ENCODE data around the gene RPS16.

Gene RPS16

GRCh38 chr19:39416152-39417120 lies 19.3 kb downstream of the RPS16 start:
- ChIA-PET CTCF (no interaction called here), POLR2A (interaction anchor here (1.3 to 6.8 kb wide), 2 partner anchors 17 to 19 kb away, joined by 3 to 78 read pairs; partner anchors contain the start of gene RPS16)
- DNase-seq (ENCODE audit: extremely low spot score): no peak
- TF ChIP-seq L3MBTL2 (conservative IDR thresholded peaks at IDR 0.05) (no peak), BHLHE40 (IDR thresholded peaks at IDR 0.05; ENCODE audit: borderline replicate concordance) (no peak), FOXA1 (IDR thresholded peaks at IDR 0.05) (no peak), SUZ12 (IDR thresholded peaks at IDR 0.05) (no peak), ZNF384 (IDR thresholded peaks at IDR 0.05) (no peak), HDGF (IDR thresholded peaks at IDR 0.05; ENCODE audit: borderline replicate concordance) (no peak), NFRKB (IDR thresholded peaks at IDR 0.05) (no peak), TARDBP (IDR thresholded peaks at IDR 0.05) (no peak), FOXM1 (IDR thresholded peaks at IDR 0.05; ENCODE audit: borderline replicate concordance) (no peak), LEF1 (IDR thresholded peaks at IDR 0.05; ENCODE audit: borderline replicate concordance) (no peak), PKNOX1 (IDR thresholded peaks at IDR 0.05) (no peak), CTBP1 (IDR thresholded peaks at IDR 0.05; ENCODE audit: borderline replicate concordance) (no peak), SP1 (IDR thresholded peaks at IDR 0.05) (no peak), FOXK2 (IDR thresholded peaks at IDR 0.05) (no peak), ARNT (IDR thresholded peaks at IDR 0.05) (no peak), ELF4 (IDR thresholded peaks at IDR 0.05) (no peak)

GRCh38 chr19:39415111-39416046 lies 20.4 kb downstream of the RPS16 start:
- ChIA-PET CTCF (no interaction called here), POLR2A (interaction anchor here (1.3 to 6.8 kb wide), 4 partner anchors 17 to 29 kb away, joined by 3 to 78 read pairs (median 30); partner anchors contain the start of gene RPS16)
- no peak for DNase-seq (ENCODE audit: extremely low spot score)
- TF ChIP-seq FOXK2 (IDR thresholded peaks at IDR 0.05): no peak
- no peak for TF ChIP-seq ELF4 (IDR thresholded peaks at IDR 0.05)
- no peak for TF ChIP-seq CTBP1 (IDR thresholded peaks at IDR 0.05; ENCODE audit: borderline replicate concordance)
- no peak for TF ChIP-seq LEF1 (IDR thresholded peaks at IDR 0.05; ENCODE audit: borderline replicate concordance)

- no peak for DNase-seq (ENCODE audit: extremely low spot score)
Measured at GRCh38 chr19:39413911-39414608, 21.7 kb downstream of the RPS16 start.

GRCh38 chr19:39413272-39413910 lies 22.4 kb downstream of the RPS16 start:
- no peak for DNase-seq (ENCODE audit: extremely low spot score)
- CTCF ChIA-PET: no interaction called here
- POLR2A ChIA-PET: interaction anchor here (1.0 to 2.3 kb wide), 3 partner anchors 22 to 32 kb away, joined by 5 to 53 read pairs (median 5); partner anchors contain the start of genes MED29, PAF1, RPS16 and SUPT5H
- no peak for TF ChIP-seq FOXM1 (IDR thresholded peaks at IDR 0.05; ENCODE audit: borderline replicate concordance)
- TF ChIP-seq NFRKB (IDR thresholded peaks at IDR 0.05): no peak
- no peak for TF ChIP-seq FOXK2 (IDR thresholded peaks at IDR 0.05)
- TF ChIP-seq BHLHE40 (IDR thresholded peaks at IDR 0.05; ENCODE audit: borderline replicate concordance): no peak
- TF ChIP-seq PKNOX1 (IDR thresholded peaks at IDR 0.05): no peak
- no peak for TF ChIP-seq L3MBTL2 (conservative IDR thresholded peaks at IDR 0.05)
- TF ChIP-seq TARDBP (IDR thresholded peaks at IDR 0.05): no peak
- TF ChIP-seq CTBP1 (IDR thresholded peaks at IDR 0.05; ENCODE audit: borderline replicate concordance): no peak
- TF ChIP-seq ZNF384 (IDR thresholded peaks at IDR 0.05): no peak
- TF ChIP-seq HDGF (IDR thresholded peaks at IDR 0.05; ENCODE audit: borderline replicate concordance): no peak
- TF ChIP-seq ARNT (IDR thresholded peaks at IDR 0.05): no peak
- no peak for TF ChIP-seq FOXA1 (IDR thresholded peaks at IDR 0.05)

More at GRCh38 chr19:39413911-39414608, 21.7 kb downstream of the RPS16 start:
- POLR2A ChIA-PET: interaction anchor here (0.6 to 2.3 kb wide), 6 partner anchors 10 to 31 kb away, joined by 3 to 53 read pairs (median 5); partner anchors contain the start of genes MED29, PAF1, RPS16 and SUPT5H
- no peak for TF ChIP-seq ELF4 (IDR thresholded peaks at IDR 0.05)
- no peak for TF ChIP-seq L3MBTL2 (conservative IDR thresholded peaks at IDR 0.05)
- no peak for TF ChIP-seq PKNOX1 (IDR thresholded peaks at IDR 0.05)
- no peak for TF ChIP-seq CTBP1 (IDR thresholded peaks at IDR 0.05; ENCODE audit: borderline replicate concordance)
- TF ChIP-seq TARDBP (IDR thresholded peaks at IDR 0.05): no peak
- TF ChIP-seq LEF1 (IDR thresholded peaks at IDR 0.05; ENCODE audit: borderline replicate concordance): no peak
- no peak for TF ChIP-seq FOXA1 (IDR thresholded peaks at IDR 0.05)
- no peak for TF ChIP-seq ZNF384 (IDR thresholded peaks at IDR 0.05)
- TF ChIP-seq NFRKB (IDR thresholded peaks at IDR 0.05): no peak
- no peak for TF ChIP-seq ARNT (IDR thresholded peaks at IDR 0.05)
- no peak for TF ChIP-seq FOXM1 (IDR thresholded peaks at IDR 0.05; ENCODE audit: borderline replicate concordance)
- no peak for TF ChIP-seq FOXK2 (IDR thresholded peaks at IDR 0.05)
- CTCF ChIA-PET: interaction anchor here (0.6 to 0.8 kb wide), 2 partner anchors 15 to 83 kb away, joined by 4 to 10 read pairs; no protein-coding TSS in a partner anchor

All from HEK293T (cell line).